ENCODE data around the gene EIF4E1B.

GRCh38 chr5:176671890-176672747, 41.6 kb downstream of the EIF4E1B start:
- TF ChIP-seq CTCF (IDR thresholded peaks at IDR 0.05) (no peak), EZH2 (IDR thresholded peaks at IDR 0.05; ENCODE audit: borderline replicate concordance, insufficient read depth, low read depth, low read length, poor library complexity, severe bottlenecking) (no peak)
